ENCODE data around the gene CTH.
A peak's percentile ranks its signal among the peaks of the same experiment; 100 is the strongest.
"Not testable (repeated sequence)": the region's sequence is repeated elsewhere in the genome, so short reads cannot be mapped to it uniquely, and the experiment has no call there.

Gene CTH

GRCh38 chr1:70410604-70411359, at the start of gene CTH:
Gene CTH (plus strand): TSS chr1:70411268. CDS start chr1:70411416, 148 bp downstream.
- DNase-seq = peak; percentile 94

DNA sequence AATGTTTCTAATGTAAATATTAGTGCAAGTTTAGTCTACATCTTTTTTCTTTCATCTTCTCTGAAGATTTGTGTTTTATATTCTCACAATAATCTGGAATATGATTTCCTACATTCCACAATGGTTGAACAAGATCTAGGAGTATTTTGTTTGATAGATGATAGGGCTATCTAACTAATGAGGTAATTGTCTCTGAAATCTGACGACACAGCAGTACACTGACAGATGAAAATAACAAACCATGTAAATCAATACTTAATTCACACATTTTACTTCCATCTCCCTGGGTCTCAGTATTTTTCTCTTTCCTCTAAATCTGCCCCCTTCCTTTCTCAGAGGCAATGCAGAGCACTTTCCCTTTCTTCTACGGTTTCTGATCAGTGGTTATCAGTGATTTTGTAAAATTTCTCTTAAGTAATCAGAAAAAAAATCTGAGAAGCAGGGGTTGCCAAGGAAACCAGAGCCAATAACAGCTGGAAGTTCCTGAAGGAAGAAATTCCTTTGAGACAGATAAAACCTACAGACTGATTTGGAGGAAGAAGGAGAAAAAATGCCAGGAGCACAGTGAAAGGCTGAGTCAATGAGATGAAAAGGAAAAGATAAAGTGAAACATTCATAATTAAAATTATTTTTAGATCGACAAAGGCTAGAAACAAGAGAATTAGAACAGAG, 49.2 kb upstream of the CTH start:
- DNase-seq = no peak

DNA sequence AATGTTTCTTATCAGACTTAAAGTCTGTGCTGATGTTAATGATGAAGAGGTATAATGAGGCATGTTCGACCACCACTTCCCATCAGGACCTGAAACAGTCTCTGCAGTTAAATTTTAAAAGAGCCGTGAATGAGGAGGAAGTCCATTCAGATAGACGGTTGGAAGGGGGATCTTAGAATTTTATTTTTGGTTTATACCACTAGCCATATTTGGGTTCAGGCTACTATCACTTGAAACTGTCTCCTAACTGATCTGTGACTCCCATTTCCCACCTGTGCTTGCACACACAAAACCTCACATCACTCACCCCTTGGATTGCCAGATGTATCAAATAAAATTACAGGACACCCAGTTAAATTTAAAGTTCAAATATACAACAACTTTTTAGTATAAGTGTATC, 46.6 kb upstream of the CTH start:
- no peak for DNase-seq

GRCh38 chr1:70366425-70366952, 44.6 kb upstream of the CTH start:
- not testable (repeated sequence) for DNase-seq

DNA sequence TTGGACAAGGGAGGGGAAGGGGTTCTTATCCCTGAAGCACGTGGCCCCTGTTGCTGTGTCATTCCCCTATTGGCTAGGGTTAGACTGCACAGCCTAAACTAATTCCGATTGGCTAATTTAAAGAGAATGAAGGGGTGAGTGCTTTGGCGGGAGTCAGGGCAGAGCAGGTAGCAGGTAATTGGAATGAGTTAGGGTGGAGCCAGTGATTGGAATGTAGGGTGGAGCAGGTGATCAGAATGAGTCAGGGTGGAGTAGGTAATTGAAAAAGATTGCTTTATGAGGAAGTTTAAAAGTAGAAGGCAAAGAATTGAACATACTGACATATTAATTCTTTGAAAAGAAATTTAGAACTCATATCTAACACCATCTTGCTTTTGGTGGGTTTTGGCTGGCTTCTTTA, 44.1 kb upstream of the CTH start:
- not testable (repeated sequence) for DNase-seq

DNA sequence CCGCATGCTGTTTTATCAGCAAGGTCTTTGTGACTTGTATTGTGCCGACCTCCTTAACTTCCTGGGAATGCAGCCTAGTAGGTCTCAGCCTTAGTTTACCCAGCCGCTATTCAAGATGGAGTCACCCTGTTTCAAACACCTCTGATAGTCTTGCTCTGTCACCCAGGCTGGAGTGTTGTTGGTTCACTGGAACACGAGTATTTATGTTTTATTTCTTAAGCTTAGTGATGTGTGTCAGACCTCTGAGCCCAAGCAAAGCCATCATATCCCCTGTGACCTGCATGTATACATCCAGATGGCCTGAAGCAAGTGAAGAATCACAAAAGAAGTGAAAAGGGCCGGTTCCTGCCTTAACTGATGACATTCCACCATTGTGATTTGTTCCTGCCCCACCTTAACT, 43.7 kb upstream of the CTH start:
- not testable (repeated sequence) for DNase-seq

DNA sequence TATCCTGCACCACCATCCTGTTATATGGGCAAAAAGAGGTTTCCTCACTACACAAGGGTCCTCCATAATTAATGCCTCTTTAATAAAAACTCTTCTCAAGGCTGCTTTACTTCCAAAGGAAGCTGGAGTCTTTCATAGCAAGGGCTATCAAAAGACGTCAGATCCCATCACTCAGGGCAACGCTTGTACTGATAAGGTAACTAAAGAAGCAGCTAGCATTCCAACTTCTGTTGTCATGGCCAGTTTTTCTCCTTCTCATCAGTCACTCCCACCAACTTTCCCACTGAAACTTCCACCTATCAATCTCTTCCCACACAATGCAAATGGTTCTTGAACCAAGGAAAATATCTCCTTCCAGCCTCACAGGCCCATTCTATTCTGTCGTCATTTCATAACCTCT, 39.5 kb upstream of the CTH start:
- not testable (repeated sequence) for DNase-seq

- no peak for DNase-seq
These were observed 38.6 kb upstream of the CTH start for GRCh38 chr1:70372426-70372825.

- not testable (repeated sequence) for DNase-seq
These were observed 37.5 kb upstream of the CTH start for GRCh38 chr1:70373580-70373979.

DNA sequence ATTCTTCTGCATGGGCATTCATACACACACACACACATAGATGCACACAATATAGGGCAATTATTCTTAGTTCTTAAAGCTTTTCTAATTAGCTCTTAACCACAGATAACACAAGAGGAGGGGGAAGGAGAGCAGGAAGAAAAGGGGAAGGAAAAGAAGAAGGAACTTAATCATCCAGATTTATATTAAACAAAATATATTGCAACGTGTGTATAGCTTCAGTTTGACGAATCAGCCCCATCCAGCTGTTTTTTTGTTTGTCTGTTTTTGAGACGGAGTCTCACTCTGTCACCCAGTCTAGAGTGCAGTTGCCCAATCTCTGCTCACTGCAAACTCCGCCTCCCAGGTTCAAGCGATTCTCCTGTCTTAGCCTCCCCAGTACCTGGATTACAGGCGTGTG, 34.9 kb upstream of the CTH start:
- no peak for DNase-seq

DNA sequence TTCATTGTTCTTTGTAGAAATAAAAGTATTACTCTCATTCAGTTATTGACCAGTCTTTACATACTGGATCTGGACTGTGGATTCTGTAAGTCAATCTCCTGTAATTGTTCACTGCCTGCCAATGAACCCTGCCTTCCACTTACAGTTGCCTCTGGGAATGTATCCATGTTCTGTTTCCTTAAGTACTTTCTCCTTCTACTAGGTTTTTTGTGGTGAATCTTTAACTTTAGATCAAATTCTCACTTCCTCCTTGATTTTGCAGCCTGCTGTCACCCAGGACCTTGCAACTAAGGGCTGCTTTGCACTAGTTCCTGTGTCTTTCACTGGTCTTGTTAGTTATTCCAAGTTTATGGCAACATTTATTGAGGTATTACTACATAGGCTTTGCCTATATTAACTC, 28.4 kb upstream of the CTH start:
- DNase-seq = no peak

- DNase-seq = no peak
These were observed 27.6 kb upstream of the CTH start for GRCh38 chr1:70383483-70383882.

DNA sequence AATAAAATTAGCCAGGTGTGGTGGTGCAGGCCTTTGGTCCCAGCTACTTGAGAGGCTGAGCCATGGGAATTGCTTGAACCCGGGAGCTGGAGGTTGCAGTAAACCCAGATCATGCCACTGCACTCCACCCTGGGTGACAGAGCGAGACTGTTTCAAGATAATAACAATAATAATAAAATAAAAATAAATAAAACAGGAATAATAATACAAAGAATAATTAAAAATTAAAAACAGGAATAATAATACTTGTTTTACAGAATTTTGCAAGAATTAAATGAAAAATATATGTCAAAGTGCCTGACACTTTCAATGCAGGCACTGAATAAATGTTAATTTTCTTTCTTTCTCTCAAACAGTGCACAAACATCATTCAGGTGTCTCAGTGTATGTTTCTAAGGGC, 26.5 kb upstream of the CTH start:
- no peak for DNase-seq

DNA sequence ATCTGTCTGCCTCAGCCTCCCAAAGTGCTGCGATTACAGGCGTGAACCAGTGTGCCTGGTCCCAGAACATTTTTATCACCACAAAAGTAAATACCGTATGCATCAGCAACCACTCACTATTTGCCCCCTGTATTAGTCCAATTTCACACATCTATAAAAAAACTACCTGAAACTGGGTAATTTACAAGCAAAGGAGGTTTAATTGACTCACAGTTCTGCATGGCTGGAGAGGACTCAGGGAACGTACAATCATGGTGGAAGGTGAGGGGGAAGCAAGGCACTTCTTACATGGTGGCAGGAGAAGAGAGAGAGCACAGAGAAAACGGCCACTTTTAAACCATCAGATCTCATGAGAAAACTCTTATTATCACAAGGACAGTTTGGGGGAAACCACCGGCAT, 25.6 kb upstream of the CTH start:
- DNase-seq = no peak

- DNase-seq = no peak
These were observed 24.9 kb upstream of the CTH start for GRCh38 chr1:70386121-70386520.

GRCh38 chr1:70387507-70387906, 23.6 kb upstream of the CTH start:
- no peak for DNase-seq

DNA sequence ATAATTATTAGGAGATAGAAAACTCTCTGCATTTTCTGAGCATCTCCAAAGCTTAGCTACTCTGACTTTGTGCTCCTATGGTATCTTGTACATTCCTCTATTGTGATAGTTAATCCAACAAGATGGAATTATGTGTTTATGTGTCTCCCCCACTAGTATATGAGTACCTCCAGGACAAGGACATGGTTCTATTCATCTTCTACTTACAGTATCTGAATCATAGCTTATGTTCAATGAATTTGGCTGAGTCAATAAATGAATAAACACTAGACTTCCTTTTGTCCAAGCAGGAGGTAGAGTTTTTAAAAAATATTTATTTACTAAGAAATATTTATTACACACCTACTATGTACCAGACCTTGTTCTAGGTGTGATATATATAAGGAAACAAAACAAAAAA, 18.4 kb upstream of the CTH start:
- no peak for DNase-seq

- no peak for DNase-seq
These were observed 14.5 kb upstream of the CTH start for GRCh38 chr1:70396607-70397006.

DNA sequence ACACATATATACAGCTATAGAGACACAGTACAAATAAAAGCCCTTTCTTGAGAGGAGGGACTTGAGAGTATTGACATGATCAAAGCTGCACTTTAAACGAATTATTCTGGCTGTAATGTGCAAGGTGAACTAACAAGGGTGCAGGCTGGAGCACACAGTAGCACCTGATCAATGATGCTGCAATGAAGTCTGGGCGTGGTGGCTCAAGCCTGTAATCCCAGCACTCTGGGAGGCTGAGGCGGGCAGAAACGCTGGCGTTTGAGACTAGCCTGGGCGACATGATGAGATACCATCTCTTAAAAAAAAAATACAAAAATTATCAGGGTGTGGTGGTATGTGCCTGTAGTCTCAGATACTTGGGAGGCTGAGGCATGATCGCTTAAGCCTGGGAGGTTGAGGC, 14.1 kb upstream of the CTH start:
- no peak for DNase-seq

DNA sequence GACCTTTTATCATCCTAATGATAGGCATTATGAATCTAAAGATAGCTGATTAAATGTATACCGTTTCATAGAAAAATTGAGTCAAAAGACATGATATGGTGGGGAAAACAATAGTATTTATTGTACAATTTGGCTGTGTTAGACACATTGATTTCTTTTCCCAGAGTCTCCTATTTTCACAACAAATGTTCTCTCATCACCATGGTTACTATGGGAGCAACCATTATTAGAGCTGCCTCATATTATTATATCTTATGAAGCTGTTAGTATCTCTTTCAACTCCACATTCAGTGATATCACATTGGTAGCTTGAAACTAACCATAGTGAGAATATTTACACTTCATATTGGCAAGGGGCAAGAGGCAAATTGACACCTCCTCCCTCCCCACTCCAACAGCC, 10.7 kb upstream of the CTH start:
- DNase-seq = no peak

GRCh38 chr1:70401974-70402373, 9.1 kb upstream of the CTH start:
- DNase-seq = no peak

DNA sequence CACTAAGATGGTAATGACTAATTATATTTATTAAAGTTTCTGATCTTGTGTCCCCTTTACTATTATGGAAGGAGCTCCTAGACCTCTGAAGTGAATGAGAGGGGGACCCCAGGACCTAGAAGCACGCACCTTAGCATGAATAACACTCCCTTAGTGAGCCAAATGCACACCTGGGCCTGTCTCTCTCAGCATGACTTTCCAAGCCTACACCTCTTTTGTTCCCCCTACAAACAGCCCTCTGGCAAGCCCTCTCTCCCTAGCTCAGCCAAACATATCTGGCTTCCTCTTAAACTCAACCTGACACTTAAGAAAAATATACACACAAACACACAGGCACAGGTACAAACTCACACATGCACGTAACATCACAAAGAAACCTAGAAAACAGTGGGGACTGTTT, 7.3 kb upstream of the CTH start:
- no peak for DNase-seq

DNA sequence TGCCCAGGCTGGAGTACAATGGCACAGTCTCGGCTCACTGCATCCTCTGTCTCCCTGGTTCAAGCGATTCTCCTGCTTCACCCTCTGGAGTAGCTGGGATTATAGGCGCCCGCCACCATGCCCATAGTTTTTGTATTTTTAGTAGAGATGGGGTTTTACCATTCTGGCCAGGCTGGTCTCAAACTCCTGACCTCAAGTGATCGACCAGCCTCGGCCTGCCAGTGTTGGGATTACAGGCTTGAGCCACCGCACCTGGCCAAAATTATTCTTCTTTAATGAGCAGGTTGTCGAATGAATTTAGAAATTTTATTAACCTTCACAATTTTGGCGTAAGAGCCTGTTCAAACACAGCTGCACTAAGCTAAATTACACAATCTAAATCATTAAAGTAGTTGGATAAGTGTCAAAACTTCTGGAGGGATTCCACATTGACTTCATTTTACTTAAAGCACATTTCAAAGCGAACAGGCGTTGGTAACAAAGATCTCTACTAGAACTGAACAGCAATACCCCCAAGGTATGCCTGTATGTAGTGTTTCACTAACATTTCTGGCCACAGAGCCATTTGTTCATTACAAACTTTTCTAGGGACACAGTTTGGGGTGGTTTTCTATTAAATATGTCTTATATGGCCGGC, 5.2 kb upstream of the CTH start:
- DNase-seq = no peak

DNA sequence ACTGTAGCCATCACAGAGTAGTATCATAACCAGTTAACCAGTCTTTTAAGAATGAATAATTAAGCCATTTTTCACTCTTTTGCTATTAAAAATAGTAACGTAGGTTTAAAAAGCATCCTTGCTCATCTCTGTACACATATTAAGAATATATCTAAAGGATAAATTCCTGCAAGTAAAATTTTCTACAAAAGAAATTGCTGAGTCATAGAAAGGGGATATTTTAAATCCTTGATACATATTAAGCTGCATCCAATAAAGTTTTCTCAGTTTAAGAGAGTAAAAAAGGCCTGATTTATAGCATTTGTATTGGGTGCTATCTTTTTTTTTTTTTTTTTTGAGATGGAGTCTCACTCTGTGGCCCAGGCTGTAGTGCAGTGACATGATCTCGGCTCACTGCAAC, 1.9 kb upstream of the CTH start:
- no peak for DNase-seq

All from NCI-H2171 (cell line).